GM19467 (cell line): ENCODE results near the gene ZNF532.
"Not testable (repeated sequence)": the region's sequence is repeated elsewhere in the genome, so short reads cannot be mapped to it uniquely, and the experiment has no call there.

Experiments
- ATAC-seq: cut with Tn5 transposase; IDR thresholded peaks from one replicate; pipeline ENCODE4 v1.9.1; 2021; ENCODE audit warnings: mild to moderate bottlenecking, moderate library complexity; ENCODE audit not compliant: unreplicated experiment

The ZNF532 gene

DNA sequence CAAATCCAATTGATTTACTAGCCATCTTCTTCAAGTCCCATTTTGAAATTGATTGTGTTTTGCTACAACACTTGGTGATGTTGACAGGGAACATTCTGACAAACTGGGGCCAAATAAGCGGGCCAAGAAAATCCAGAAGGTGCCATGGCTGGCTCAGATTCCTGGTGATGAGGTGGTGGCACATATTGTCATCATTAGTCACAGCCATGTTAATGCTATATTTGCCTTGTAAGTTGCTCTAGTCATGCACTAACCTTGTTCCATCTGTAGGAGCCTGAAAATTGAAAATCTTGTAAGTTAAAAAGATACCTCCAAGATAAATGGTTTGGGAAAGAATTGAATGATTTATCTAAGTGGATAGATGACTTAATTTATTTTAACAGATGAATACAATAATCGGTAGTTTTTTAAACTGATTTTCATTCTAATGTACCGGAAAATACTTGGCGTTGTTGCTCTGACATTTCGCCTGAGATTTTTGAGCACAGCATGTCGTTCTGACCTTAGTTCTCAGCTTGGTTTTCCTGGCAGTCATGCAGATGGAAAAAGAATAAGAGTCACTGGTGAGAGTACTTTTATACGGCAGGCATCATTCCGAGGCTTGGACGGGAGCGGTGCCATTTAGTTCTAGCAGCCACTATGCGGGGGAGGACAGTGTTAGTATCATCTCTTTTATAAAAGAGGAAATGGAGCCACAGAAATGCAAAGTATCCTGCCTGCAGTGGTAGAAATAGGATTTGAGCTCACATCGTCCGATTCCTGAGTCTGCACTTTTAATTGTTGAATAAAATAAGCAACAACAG is 133.9 kb downstream of the ZNF532 start:
- no peak for ATAC-seq

GRCh38 chr18:59001166-59001565 is 136.5 kb downstream of the ZNF532 start:
- no peak for ATAC-seq

- ATAC-seq = no peak
These were observed 137.0 kb downstream of the ZNF532 start for GRCh38 chr18:59001721-59002120.

DNA sequence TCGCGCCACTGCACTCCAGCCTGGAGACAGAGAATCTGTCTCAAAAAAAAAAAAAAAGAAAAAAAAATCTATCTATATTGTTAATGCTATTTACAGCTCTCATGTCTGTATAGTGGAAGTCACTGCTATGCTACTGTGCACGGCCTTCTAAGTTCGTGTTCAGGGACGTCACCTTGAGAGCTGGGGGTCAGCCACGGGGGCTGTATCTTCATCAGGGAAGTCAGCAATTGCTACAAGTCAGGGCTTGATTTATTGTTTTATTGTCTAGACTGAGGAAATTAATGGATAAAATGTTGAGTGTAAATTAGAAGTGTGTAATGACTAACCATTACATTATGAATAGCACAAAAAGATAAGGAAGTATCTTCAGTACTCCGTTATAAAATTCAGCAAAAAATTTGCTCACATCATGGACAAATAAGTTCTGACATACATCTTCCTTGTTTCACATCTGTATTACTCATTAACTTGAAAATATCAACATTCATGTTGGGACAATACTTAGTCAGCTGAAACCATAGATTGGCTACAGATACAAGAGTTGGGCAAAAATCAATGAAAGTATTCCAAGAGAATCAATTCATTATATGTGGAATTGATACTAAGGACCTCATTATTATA is 138.4 kb downstream of the ZNF532 start:
- ATAC-seq = no peak

DNA sequence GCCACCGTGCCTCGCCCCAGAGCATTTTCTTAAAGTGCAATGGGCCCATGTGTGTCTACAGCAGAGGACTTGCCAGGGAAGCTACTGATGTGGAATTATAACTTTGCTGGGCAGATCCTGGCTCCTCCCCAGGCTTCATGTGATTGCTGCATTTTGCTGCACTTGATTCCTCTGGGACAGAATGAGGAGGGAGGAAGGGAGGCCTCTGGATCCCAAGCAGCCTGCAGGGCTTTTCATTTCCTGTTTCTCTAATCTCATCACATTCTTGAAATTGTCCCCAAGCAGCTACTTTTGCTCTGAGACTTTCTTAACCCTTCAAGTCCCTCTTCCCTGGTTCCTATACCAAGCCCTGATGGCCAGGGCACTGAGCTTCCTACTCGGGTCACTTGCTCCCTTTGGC is 140.6 kb downstream of the ZNF532 start:
- no peak for ATAC-seq

DNA sequence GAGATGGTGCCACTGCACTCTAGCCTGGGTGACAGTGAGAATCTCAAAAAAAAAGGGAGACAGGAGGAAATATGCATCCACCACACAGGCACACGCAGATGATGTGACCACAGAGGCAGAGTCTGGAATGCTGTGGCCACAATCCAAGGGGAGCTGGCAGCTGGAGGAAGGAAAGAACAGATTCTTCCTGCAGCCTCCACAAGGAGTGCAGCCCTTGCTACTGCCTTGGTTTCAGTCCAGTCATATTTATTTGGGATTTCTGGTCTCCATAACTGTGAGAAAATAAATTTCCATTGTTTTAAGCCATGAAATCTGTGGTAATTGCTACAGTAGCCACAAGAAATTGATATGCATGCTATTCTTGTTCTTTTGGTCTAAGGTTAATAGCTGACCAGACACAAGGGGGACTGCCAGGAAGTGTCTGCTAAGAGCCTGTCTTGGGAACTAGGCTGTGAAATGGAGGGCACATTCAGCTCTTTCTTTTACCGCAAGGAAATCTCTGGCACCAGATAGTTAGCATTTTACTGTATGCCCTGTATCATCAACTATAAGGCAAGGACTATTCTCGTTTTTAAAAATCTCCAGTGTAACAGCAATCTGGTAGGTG is 141.9 kb downstream of the ZNF532 start:
- ATAC-seq = no peak

DNA sequence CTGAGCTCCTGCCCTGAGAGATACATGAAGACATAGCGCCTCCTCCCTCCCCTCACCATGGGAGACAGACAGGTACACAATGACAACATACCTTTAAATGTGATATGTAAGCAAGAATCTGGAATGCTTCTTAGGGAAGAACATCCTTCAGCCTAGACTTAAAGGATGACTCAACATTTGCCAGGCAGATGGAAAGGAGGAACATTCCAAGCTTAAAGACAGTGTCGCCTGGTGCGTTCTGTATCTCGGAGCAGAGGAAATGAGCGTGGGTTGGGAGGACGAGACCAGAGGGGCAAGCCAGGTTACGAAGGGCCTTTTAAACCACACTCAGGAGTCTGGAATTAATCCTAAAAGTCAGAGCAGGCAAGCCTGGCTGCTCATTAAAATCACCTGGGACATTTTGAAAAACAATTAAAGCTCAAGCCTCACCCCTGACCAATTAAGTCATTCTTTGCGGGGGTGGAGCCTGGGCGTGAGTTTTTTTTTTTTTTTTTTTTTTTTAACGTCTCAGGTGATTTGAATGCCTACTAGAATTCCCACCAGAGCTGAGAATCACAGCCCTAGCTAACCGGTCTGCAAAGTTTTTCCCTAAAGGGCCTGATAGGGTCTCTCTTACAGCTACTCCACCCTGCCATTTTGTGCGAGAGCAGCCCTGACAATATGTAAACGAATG is 143.8 kb downstream of the ZNF532 start:
- ATAC-seq = no peak

DNA sequence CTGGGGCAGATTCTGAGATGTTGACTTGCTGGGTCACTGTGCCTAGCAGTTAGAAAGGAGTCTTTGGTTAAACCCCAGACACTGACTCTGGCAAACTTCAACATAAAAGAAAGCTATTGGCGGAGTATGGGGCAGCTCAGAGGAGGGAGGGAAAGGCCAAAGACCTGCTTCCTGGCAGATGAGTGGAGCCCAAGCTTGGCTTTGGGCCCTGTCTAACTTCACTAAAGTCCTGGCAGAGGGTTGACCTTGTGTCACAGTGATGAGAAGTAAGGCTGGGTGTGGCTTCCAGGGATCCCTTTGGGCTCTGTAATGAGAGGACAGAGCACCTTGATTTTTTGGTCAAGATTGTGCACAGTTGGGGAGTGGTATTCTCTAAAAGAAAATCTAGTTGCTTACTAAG is 145.2 kb downstream of the ZNF532 start:
- no peak for ATAC-seq

DNA sequence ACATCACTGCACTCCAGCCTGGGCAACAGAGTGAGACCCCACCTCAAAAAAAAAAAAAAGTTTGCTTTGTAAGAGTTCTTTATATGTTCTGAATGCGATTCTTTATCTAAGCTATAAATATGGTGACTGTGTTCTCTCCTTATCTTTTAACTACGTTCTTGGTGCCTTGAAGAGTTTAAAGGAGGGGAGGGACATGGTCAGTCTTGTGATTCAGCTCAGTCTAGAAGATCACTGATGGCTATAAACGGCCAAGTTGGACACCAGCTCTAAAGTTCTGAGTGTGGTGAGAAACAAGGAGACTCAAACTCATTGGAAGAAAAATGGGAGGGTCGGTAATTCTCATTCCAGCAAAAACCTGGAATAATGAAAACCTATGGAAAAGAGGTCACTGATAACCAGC is 146.6 kb downstream of the ZNF532 start:
- no peak for ATAC-seq

- no peak for ATAC-seq
These were observed 147.1 kb downstream of the ZNF532 start for GRCh38 chr18:59011786-59012185.

- no peak for ATAC-seq
These were observed 148.4 kb downstream of the ZNF532 start for GRCh38 chr18:59012815-59013705.

DNA sequence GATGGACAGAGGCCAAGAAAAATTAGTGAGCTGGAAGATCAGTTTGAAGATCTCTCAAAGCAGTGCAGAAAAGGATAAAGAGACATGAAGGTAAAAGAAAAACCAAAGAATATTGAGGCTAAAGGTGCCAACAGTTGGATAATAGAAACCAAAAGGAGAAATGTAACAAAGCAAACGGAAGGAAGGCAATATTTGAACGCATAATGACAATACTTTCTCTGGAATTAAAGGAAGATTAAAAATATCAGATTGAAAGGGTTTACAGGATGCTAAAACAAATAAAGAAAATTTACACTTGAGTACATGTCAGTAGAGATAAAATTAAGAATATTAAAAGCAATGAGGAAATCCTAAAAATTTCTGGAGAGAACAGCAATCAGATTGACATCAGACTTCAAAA is 149.1 kb downstream of the ZNF532 start:
- ATAC-seq = no peak

GRCh38 chr18:59015531-59016152 is 151.0 kb downstream of the ZNF532 start:
- no peak for ATAC-seq

- ATAC-seq = no peak
These were observed 156.8 kb downstream of the ZNF532 start for GRCh38 chr18:59021500-59021899.

DNA sequence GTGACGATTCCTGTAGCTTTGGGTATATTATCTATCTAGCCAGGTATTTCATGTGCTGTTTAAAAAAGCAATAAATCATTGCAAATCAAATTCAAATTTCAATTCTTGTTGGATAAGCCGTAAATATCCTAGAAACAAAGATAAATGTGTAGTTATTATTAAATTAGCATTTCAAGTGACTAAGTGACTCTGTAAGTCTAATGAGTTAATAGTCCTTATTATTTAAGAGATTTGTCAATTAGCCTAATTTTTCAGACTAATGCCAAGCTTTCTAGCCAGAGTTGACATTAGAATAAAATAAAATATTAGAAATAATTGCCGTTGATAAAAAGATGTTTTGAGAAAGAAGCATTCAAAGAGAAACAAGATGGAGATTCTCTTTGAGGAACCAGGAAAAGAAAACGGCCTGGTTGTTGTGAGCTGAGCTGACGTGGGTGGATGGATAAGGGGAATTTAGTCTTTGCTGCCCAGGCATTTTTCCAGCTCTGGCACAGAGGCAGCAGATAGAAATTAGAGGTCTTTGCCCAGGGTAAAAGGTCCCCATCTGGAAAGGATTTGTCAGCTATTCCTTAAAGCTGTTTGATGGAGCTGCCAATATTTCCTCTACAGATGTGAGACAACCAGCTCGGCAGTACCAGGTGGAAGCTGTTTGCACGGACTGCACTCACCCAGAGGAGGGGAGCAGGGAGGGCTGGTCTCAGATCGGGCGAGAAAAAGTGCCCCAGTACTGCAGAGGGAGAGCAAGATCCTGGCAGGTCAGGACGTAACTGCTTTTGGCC is 157.7 kb downstream of the ZNF532 start:
- no peak for ATAC-seq

DNA sequence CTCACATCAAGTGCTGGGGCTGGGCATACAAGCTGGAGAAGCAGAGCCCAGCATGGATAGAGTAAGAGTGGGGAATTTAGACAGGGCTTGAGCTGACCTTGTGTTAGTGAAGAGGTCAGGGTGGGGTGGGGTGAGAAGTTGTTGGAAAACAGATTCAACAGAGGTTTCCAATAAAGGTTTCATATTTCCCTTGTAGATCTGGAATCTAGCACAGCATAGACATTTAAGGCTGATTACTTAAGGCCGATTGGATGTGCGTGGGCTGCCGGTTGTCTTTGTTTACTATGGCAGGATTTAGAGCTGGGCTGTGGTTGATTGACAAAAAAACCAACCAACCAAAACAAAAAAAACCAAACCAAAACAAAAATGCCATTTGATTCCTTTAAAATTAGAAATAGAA is 160.2 kb downstream of the ZNF532 start:
- no peak for ATAC-seq

DNA sequence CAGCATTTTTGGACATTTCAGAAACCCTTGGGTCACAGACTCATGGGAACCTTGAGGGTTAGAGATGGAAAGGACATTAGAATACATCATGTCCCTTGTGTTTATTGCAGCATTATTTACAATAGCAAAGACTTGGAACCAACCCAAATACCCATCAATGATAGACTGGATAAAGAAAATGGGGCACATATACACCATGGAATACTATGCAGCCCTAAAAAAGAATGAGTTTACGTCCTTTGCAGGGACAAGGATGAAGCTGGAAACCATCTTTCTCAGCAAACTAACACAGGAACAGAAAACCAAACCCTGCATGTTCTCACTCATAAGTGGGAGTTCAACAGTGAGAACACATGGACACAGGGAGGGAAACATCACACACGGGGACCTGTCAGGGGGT is 160.9 kb downstream of the ZNF532 start:
- ATAC-seq = not testable (repeated sequence)

DNA sequence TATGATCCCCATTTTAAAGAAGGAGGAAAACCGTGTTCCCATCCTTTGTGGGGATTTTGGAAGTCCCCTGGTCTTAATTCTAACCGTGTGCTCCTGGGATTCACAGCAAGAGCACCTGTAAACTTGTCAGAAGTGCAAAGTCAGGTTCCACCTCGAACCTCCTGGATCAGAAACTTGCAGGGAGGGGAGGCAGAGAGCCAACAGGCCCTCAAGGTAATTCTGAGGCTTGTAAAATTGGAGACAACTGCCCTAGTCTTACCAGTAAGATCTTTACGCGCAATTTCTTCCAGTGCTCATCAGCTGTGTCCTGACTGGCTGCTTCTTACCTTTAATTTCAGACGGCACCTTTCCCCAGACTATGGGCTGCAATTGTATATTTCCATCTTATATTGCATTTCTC is 161.7 kb downstream of the ZNF532 start:
- ATAC-seq = no peak

DNA sequence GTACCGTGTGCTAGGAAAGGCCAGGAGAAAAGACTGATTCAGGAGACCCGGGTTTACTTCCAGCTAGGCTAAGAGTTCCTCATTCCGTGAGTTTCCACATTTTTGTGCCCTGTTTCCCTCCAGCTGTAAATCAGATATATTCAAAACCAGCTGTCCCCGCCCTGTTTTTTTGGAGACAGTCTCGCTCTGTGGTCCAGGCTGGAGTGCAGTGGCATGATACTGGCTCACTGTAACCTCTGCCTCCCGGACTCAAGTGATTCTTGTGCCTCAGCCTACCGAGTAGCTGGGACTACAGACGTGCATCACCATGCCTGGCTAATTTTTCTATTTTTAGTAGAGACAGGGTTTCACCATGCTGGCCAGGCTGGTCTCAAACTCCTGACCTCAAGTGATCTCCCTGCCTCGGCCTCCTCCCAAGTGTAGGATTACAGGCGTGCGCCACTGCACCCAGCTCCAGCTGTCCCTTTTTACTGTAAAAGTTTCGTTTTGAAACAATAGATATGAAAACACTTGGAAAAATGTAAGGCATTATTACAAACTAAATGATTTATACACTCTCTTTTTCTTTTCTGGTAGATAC is 162.2 kb downstream of the ZNF532 start:
- ATAC-seq = no peak
